ENCODE results near the gene OAF. TPM values are rescaled to one million over a fixed set of nuclear protein-coding genes. Genes with fewer than 3 reads are reported as not detected.

Gene OAF
- total RNA-seq, 1 experiment from 2014 or later: 25.0 TPM

DNA sequence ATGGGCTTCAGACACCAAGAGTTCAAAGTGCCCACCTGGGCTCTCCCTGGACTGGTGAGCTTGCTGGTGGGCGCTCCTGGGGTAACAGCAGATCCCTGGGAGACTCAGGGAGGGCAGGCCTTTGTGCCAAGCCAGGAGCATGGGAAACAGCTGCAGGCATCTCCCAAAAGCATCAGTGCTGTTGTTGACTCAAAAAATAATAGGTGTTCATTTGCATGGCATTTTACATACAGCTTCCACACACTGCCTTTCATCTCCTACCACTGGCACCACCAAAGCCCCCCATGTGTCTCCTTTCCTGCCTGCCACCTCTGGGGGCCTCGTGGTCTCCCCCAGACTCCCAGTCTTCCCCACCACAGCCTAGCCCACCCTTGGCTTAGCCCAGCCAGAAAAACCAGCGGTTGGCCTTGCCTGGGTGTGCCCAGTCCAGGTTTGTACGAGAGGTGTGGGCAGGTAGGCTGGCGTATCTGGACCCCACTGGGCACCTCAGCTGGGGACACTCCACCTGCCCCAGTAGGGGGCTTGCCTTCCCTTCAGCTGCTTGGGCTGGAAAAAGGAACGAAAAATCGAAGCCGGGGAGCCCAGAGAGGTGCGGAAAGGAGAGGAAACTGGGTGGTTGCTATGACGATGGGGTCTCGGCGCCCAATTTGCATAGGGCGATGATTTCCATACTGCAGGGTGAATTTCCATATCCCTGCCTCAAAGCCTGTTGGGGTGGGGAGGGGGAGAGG is 44.1 kb downstream of the OAF start:
- ChIA-PET CTCF (no interaction called here), POLR2A (ENCODE audit: low non-redundant PET) (no interaction called here)
- no peaks in the 10 kb centered on the region for H3K4me1 ChIP-seq (ENCODE audit: insufficient read depth, low read length, poor library complexity, severe bottlenecking)
- BruUV-seq (replicated peaks): no TSS peak
- H3K27ac ChIP-seq (ENCODE audit: low read depth, low read length, poor library complexity, severe bottlenecking): no peak overlapping the region
- intact Hi-C loops (cut with micrococcal nuclease; ENCODE audit: unreplicated experiment): no loop called here
- TF ChIP-seq, protein P1, sequence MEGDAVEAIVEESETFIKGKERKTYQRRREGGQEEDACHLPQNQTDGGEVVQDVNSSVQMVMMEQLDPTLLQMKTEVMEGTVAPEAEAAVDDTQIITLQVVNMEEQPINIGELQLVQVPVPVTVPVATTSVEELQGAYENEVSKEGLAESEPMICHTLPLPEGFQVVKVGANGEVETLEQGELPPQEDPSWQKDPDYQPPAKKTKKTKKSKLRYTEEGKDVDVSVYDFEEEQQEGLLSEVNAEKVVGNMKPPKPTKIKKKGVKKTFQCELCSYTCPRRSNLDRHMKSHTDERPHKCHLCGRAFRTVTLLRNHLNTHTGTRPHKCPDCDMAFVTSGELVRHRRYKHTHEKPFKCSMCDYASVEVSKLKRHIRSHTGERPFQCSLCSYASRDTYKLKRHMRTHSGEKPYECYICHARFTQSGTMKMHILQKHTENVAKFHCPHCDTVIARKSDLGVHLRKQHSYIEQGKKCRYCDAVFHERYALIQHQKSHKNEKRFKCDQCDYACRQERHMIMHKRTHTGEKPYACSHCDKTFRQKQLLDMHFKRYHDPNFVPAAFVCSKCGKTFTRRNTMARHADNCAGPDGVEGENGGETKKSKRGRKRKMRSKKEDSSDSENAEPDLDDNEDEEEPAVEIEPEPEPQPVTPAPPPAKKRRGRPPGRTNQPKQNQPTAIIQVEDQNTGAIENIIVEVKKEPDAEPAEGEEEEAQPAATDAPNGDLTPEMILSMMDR (conservative IDR thresholded peaks at IDR 0.05; ENCODE audit: low read depth, low read length): no peak
- no peak for TF ChIP-seq EZH2 (IDR thresholded peaks at IDR 0.05; ENCODE audit: borderline replicate concordance, low read depth, low read length, poor library complexity, severe bottlenecking)
- H3K4me3 ChIP-seq (ENCODE audit: low read depth, low read length, poor library complexity, severe bottlenecking): no peak overlapping the region
- DNase-seq (ENCODE audit: low spot score): no peak
- peaks cover 29% of the 10 kb centered on the region for H3K27me3 ChIP-seq (replicated peaks; ENCODE audit: insufficient read depth, low read depth, low read length, poor library complexity)
- no peaks in the 10 kb centered on the region for H3K9me3 ChIP-seq (ENCODE audit: low read depth, low read length, poor library complexity, severe bottlenecking)
- H3K36me3 ChIP-seq (ENCODE audit: insufficient read depth, low read length, poor library complexity, severe bottlenecking): no peaks in the 10 kb centered on the region

DNA sequence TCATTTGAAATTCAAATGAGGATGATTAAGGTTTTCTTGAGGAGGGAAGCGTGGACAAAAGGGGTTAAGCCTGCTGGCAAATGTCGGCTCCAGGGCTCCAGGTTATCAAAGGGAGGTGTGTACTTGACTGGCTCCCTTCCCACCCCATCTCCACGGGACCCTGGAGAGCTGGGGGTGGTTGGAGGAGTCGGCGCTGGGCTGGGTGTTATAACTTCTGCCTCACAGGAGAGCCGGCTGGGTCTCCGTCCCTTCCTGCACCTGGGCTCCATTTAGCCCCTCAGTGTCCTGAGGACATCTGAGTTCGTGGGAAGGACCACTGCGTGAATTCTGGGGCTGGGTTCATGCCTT is 44.7 kb downstream of the OAF start:
- no peak for DNase-seq (ENCODE audit: low spot score)
- POLR2A ChIA-PET (ENCODE audit: low non-redundant PET): no interaction called here
- peaks cover 29% of the 10 kb centered on the region for H3K27me3 ChIP-seq (replicated peaks; ENCODE audit: insufficient read depth, low read depth, low read length, poor library complexity)
- no peaks in the 10 kb centered on the region for H3K36me3 ChIP-seq (ENCODE audit: insufficient read depth, low read length, poor library complexity, severe bottlenecking)
- H3K9me3 ChIP-seq (ENCODE audit: low read depth, low read length, poor library complexity, severe bottlenecking): no peaks in the 10 kb centered on the region
- intact Hi-C loops (cut with micrococcal nuclease; ENCODE audit: unreplicated experiment): no loop called here
- H3K4me1 ChIP-seq (ENCODE audit: insufficient read depth, low read length, poor library complexity, severe bottlenecking): no peaks in the 10 kb centered on the region
- CTCF ChIA-PET: no interaction called here
- BruUV-seq (replicated peaks): no TSS peak
- H3K27ac ChIP-seq (ENCODE audit: low read depth, low read length, poor library complexity, severe bottlenecking): no peak overlapping the region
- TF ChIP-seq, protein P1 (conservative IDR thresholded peaks at IDR 0.05; ENCODE audit: low read depth, low read length): no peak
- no peak for TF ChIP-seq EZH2 (IDR thresholded peaks at IDR 0.05; ENCODE audit: borderline replicate concordance, low read depth, low read length, poor library complexity, severe bottlenecking)
- no peak overlapping the region for H3K4me3 ChIP-seq (ENCODE audit: low read depth, low read length, poor library complexity, severe bottlenecking)

DNA sequence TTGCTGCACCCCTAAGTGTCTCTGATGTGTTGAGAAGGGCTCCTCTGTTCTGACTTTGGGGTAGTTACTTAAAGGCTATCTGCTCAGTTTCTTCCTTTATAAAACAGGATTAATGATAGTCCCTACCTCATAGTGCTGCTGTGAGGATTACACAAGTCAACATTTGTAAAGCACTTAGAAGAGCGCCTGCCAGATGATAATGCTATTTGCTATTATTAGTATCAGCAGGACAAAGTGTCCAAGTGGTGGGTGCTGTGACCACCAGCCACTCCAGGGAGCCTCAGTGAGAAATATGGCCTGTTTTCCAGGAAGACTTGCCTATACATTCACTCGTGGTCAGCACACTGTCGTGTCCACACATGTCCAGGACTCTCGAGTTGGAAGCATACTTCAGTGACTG is 45.3 kb downstream of the OAF start:
- H3K36me3 ChIP-seq (ENCODE audit: insufficient read depth, low read length, poor library complexity, severe bottlenecking): no peaks in the 10 kb centered on the region
- H3K9me3 ChIP-seq (ENCODE audit: low read depth, low read length, poor library complexity, severe bottlenecking): no peaks in the 10 kb centered on the region
- H3K27me3 ChIP-seq (replicated peaks; ENCODE audit: insufficient read depth, low read depth, low read length, poor library complexity): peaks cover 29% of the 10 kb centered on the region
- H3K4me1 ChIP-seq (ENCODE audit: insufficient read depth, low read length, poor library complexity, severe bottlenecking): no peaks in the 10 kb centered on the region
- no TSS peak for BruUV-seq (replicated peaks)
- ChIA-PET CTCF (no interaction called here), POLR2A (ENCODE audit: low non-redundant PET) (no interaction called here)
- TF ChIP-seq, protein P1 (conservative IDR thresholded peaks at IDR 0.05; ENCODE audit: low read depth, low read length): no peak
- TF ChIP-seq EZH2 (IDR thresholded peaks at IDR 0.05; ENCODE audit: borderline replicate concordance, low read depth, low read length, poor library complexity, severe bottlenecking): no peak
- intact Hi-C loops (cut with micrococcal nuclease; ENCODE audit: unreplicated experiment): no loop called here
- H3K4me3 ChIP-seq (ENCODE audit: low read depth, low read length, poor library complexity, severe bottlenecking): no peak overlapping the region
- H3K27ac ChIP-seq (ENCODE audit: low read depth, low read length, poor library complexity, severe bottlenecking): no peak overlapping the region
- DNase-seq (ENCODE audit: low spot score): no peak

Measured in A673 (cell line).